ENCODE measurements around the gene ARHGEF37.
"Not testable (repeated sequence)": the region's sequence is repeated elsewhere in the genome, so short reads cannot be mapped to it uniquely, and the experiment has no call there.

The ARHGEF37 gene

GRCh38 chr5:149644629-149645028 is 63.3 kb downstream of the ARHGEF37 start:
- DNase-seq (ENCODE audit: insufficient read length) (no peak), FAIRE-seq (no peak)
- no peak for TF ChIP-seq TAF1 (IDR thresholded peaks at IDR 0.05; ENCODE audit: borderline replicate concordance, low read depth, low read length)
- TF ChIP-seq POLR2A (IDR thresholded peaks at IDR 0.05; ENCODE audit: low read depth, low read length), result no peak
- no peak for TF ChIP-seq POLR2AphosphoS5 (IDR thresholded peaks at IDR 0.05; ENCODE audit: low read depth, low read length)

DNA sequence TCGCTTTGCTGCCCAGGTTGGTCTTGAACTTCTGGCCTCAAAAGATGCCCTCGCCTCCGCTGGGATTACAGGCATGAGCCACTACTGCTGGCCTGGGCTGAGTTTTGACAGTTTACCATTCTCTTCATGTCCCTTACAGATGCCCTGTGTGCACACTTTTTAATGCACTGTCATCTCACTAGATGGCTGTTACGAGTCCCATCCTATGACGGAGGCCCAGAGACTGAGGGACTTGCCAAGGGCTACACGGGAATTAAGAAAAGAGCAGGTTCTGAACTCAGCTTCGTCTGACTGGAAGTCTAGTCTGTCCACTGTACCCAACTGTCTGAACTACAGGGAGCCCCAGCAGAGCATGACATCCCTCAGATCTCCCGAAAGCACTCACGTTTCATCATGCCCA is 63.9 kb downstream of the ARHGEF37 start:
- FAIRE-seq, result no peak
- no peak for DNase-seq (ENCODE audit: insufficient read length)
- no peak for TF ChIP-seq POLR2A (IDR thresholded peaks at IDR 0.05; ENCODE audit: low read depth, low read length)
- no peak for TF ChIP-seq TAF1 (IDR thresholded peaks at IDR 0.05; ENCODE audit: borderline replicate concordance, low read depth, low read length)
- no peak for TF ChIP-seq POLR2AphosphoS5 (IDR thresholded peaks at IDR 0.05; ENCODE audit: low read depth, low read length)

- DNase-seq (ENCODE audit: insufficient read length), result no peak
- no peak for FAIRE-seq
- TF ChIP-seq POLR2A (IDR thresholded peaks at IDR 0.05; ENCODE audit: low read depth, low read length), result no peak
- no peak for TF ChIP-seq POLR2AphosphoS5 (IDR thresholded peaks at IDR 0.05; ENCODE audit: low read depth, low read length)
- no peak for TF ChIP-seq TAF1 (IDR thresholded peaks at IDR 0.05; ENCODE audit: borderline replicate concordance, low read depth, low read length)
Observed at GRCh38 chr5:149645725-149646124, 64.4 kb downstream of the ARHGEF37 start.

GRCh38 chr5:149646564-149646963 is 65.3 kb downstream of the ARHGEF37 start:
- no peak for FAIRE-seq
- no peak for TF ChIP-seq TAF1 (IDR thresholded peaks at IDR 0.05; ENCODE audit: borderline replicate concordance, low read depth, low read length)
- TF ChIP-seq POLR2AphosphoS5 (IDR thresholded peaks at IDR 0.05; ENCODE audit: low read depth, low read length), result no peak
- TF ChIP-seq POLR2A (IDR thresholded peaks at IDR 0.05; ENCODE audit: low read depth, low read length), result no peak
- DNase-seq (ENCODE audit: insufficient read length), result no peak

DNA sequence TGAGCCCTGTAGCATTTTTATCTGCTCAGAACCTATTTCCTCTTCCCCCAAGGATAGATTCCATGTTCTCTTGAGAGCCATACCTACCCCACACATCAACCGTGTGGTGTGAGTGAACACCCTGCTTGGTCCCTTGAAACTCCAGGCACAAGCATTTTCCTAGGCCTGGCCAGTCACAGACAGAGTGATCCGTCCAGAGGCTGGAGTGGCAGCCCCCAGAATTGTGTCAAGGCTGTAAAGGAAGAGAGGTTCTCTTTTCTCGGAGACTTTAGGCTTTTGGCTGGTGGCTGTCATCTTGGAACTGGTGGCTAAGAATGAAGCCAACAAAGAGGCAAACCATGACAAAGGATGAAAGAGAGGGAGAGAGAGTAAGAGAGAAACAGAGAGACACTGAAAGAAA is 66.0 kb downstream of the ARHGEF37 start:
- no peak for FAIRE-seq
- no peak for DNase-seq (ENCODE audit: insufficient read length)
- TF ChIP-seq POLR2AphosphoS5 (IDR thresholded peaks at IDR 0.05; ENCODE audit: low read depth, low read length), result no peak
- TF ChIP-seq TAF1 (IDR thresholded peaks at IDR 0.05; ENCODE audit: borderline replicate concordance, low read depth, low read length), result no peak
- TF ChIP-seq POLR2A (IDR thresholded peaks at IDR 0.05; ENCODE audit: low read depth, low read length), result no peak

GRCh38 chr5:149648464-149649393 is 67.4 kb downstream of the ARHGEF37 start:
- not testable (repeated sequence) for FAIRE-seq; DNase-seq (ENCODE audit: insufficient read length)

GRCh38 chr5:149649730-149650129 is 68.4 kb downstream of the ARHGEF37 start:
- FAIRE-seq; DNase-seq (ENCODE audit: insufficient read length): not testable (repeated sequence)

- DNase-seq (ENCODE audit: insufficient read length) (no peak), FAIRE-seq (no peak)
- TF ChIP-seq TAF1 (IDR thresholded peaks at IDR 0.05; ENCODE audit: borderline replicate concordance, low read depth, low read length) (no peak), POLR2A (IDR thresholded peaks at IDR 0.05; ENCODE audit: low read depth, low read length) (no peak), POLR2AphosphoS5 (IDR thresholded peaks at IDR 0.05; ENCODE audit: low read depth, low read length) (no peak)
Observed at GRCh38 chr5:149651686-149652085, 70.4 kb downstream of the ARHGEF37 start.

DNA sequence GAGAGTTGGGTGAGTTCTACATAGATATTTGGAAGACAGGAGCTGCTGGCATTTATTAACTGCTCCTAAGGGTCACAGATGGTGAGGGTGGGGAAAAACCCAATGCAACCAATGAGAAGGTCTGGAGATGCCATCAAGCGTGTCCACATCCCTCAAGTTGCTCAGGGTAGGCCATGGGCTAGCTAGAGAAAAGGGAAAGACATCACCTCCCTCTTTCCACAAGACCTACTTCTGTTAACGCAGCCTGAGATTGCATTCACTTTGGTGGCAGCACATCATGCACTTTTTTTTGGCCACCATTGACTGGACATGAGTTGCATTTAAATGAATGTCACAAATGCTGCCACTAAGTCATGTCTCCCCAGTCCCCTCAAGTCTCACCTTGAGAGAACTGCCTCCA is 71.4 kb downstream of the ARHGEF37 start:
- FAIRE-seq, result no peak
- TF ChIP-seq TAF1 (IDR thresholded peaks at IDR 0.05; ENCODE audit: borderline replicate concordance, low read depth, low read length), result no peak
- TF ChIP-seq POLR2A (IDR thresholded peaks at IDR 0.05; ENCODE audit: low read depth, low read length), result no peak
- no peak for TF ChIP-seq POLR2AphosphoS5 (IDR thresholded peaks at IDR 0.05; ENCODE audit: low read depth, low read length)
- DNase-seq (ENCODE audit: insufficient read length), result no peak

- TF ChIP-seq TAF1 (IDR thresholded peaks at IDR 0.05; ENCODE audit: borderline replicate concordance, low read depth, low read length) (no peak), POLR2AphosphoS5 (IDR thresholded peaks at IDR 0.05; ENCODE audit: low read depth, low read length) (no peak), POLR2A (IDR thresholded peaks at IDR 0.05; ENCODE audit: low read depth, low read length) (no peak)
- FAIRE-seq (no peak), DNase-seq (ENCODE audit: insufficient read length) (no peak)
Observed at GRCh38 chr5:149654231-149654630, 72.9 kb downstream of the ARHGEF37 start.

GRCh38 chr5:149654883-149655505 is 73.7 kb downstream of the ARHGEF37 start:
- no peak for DNase-seq (ENCODE audit: insufficient read length)
- no peak for FAIRE-seq
- TF ChIP-seq TAF1 (IDR thresholded peaks at IDR 0.05; ENCODE audit: borderline replicate concordance, low read depth, low read length), result no peak
- no peak for TF ChIP-seq POLR2AphosphoS5 (IDR thresholded peaks at IDR 0.05; ENCODE audit: low read depth, low read length)
- TF ChIP-seq POLR2A (IDR thresholded peaks at IDR 0.05; ENCODE audit: low read depth, low read length), result no peak

DNA sequence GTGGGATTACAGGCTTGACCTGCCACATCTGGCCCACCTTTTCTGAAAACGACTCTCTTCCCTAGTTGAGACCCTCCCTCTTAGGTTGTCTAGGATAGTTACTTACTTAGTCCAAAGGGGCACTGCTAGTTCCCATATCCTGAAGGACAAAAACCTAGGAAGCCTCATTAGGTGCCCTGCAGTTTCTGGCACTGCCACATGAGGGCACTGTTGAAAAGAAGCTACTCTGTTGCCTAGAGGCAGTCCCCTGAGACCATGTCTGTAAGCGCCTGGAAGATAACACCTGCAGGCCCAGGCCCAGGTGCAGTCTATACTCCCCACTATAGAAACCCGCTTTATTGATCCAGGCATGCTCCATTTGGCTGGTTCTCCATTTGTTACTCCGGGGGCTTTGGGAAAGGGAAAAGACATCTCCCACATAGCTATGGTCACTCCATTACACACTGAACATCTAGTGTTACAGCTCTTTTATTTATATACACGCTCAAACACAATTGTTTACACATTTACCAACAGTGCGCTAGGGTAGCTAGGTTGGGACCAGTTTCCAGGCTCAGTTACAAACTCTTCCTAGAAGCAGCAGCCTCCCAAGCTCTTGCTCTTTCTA is 75.4 kb downstream of the ARHGEF37 start:
- FAIRE-seq, result no peak

More for the DNA sequence above, 75.4 kb downstream of the ARHGEF37 start:
- no peak for TF ChIP-seq POLR2A (IDR thresholded peaks at IDR 0.05; ENCODE audit: low read depth, low read length)
- no peak for TF ChIP-seq TAF1 (IDR thresholded peaks at IDR 0.05; ENCODE audit: borderline replicate concordance, low read depth, low read length)
- no peak for TF ChIP-seq POLR2AphosphoS5 (IDR thresholded peaks at IDR 0.05; ENCODE audit: low read depth, low read length)
- no peak for DNase-seq (ENCODE audit: insufficient read length)
